NCI-H226 (cell line): ENCODE measurements around the gene TMPRSS4.

Experiments used
- DNase-seq: peaks from one replicate; pipeline ENCODE4 v3.0.0-alpha.2; 2015

The TMPRSS4 gene

GRCh38 chr11:118076754-118077281 lies at the start of gene TMPRSS4:
TSS of gene TMPRSS4 (plus strand) at chr11:118077078. CDS start at chr11:118077303, 225 bp downstream.
- DNase-seq: no peak

GRCh38 chr11:118027694-118028093 lies 49.2 kb upstream of the TMPRSS4 start:
- no peak for DNase-seq

- no peak for DNase-seq
These were observed 48.3 kb upstream of the TMPRSS4 start for GRCh38 chr11:118028626-118029025.

GRCh38 chr11:118033443-118033842 lies 43.4 kb upstream of the TMPRSS4 start:
- no peak for DNase-seq

GRCh38 chr11:118042141-118042540 lies 34.7 kb upstream of the TMPRSS4 start:
- no peak for DNase-seq

- no peak for DNase-seq
These were observed 34.1 kb upstream of the TMPRSS4 start for GRCh38 chr11:118042796-118043195.

GRCh38 chr11:118045191-118045590 lies 31.7 kb upstream of the TMPRSS4 start:
- DNase-seq: no peak

GRCh38 chr11:118046051-118046963 lies 30.6 kb upstream of the TMPRSS4 start:
- no peak for DNase-seq

GRCh38 chr11:118046964-118047700 lies 29.7 kb upstream of the TMPRSS4 start:
- no peak for DNase-seq

GRCh38 chr11:118047749-118048148 lies 29.1 kb upstream of the TMPRSS4 start:
- DNase-seq: no peak

GRCh38 chr11:118048472-118049370 lies 28.2 kb upstream of the TMPRSS4 start:
- DNase-seq: no peak

GRCh38 chr11:118049771-118050170 lies 27.1 kb upstream of the TMPRSS4 start:
- DNase-seq: no peak

- no peak for DNase-seq
These were observed 26.5 kb upstream of the TMPRSS4 start for GRCh38 chr11:118050208-118050891.

GRCh38 chr11:118051136-118051610 lies 25.7 kb upstream of the TMPRSS4 start:
- no peak for DNase-seq

- no peak for DNase-seq
These were observed 25.0 kb upstream of the TMPRSS4 start for GRCh38 chr11:118051611-118052461.

GRCh38 chr11:118052581-118053206 lies 24.2 kb upstream of the TMPRSS4 start:
- DNase-seq: no peak

GRCh38 chr11:118054712-118055640 lies 21.9 kb upstream of the TMPRSS4 start:
- DNase-seq: no peak

GRCh38 chr11:118055966-118056365 lies 20.9 kb upstream of the TMPRSS4 start:
- no peak for DNase-seq

- no peak for DNase-seq
These were observed 20.1 kb upstream of the TMPRSS4 start for GRCh38 chr11:118056806-118057205.
